Nephron progenitor cell (in vitro differentiated cells): ENCODE results near the gene FAM20A.
A peak's percentile ranks its signal among the peaks of the same experiment; 100 is the strongest.
"Not testable (repeated sequence)": the region's sequence is repeated elsewhere in the genome, so short reads cannot be mapped to it uniquely, and the experiment has no call there.

Experiments used
- DNase-seq: peaks from one replicate; pipeline ENCODE4 v3.0.0; 2021
- H3K27ac Mint-ChIP-seq: 2 replicates; pipeline ENCODE4 v1.8.0; 2021; ENCODE audit warnings: mild to moderate bottlenecking, moderate library complexity, mixed read lengths
- H3K27me3 Mint-ChIP-seq: 2 replicates; pipeline ENCODE4 v1.8.0; 2021; ENCODE audit warnings: mild to moderate bottlenecking, low read depth, mixed read lengths; ENCODE audit not compliant: poor library complexity
- H3K36me3 Mint-ChIP-seq: 2 replicates; pipeline ENCODE4 v1.8.0; 2021; ENCODE audit warnings: low read depth, mixed read lengths
- H3K4me1 Mint-ChIP-seq: 2 replicates; pipeline ENCODE4 v1.8.0; 2021; ENCODE audit warnings: mixed read lengths
- H3K4me3 Mint-ChIP-seq: 2 replicates; pipeline ENCODE4 v1.8.0; 2021; ENCODE audit warnings: mild to moderate bottlenecking, moderate library complexity, mixed read lengths
- H3K9me3 Mint-ChIP-seq: 2 replicates; pipeline ENCODE4 v1.8.0; 2021; ENCODE audit warnings: mild to moderate bottlenecking, moderate library complexity, mixed read lengths
- TF ChIP-seq, protein P1 (sequence below): fragments of 200-600 bp; sonication (generic); IDR thresholded peaks from 2 replicates; pipeline ENCODE4 v1.5.0; 2021; ENCODE audit warnings: antibody characterized with exemption

Gene FAM20A

DNA sequence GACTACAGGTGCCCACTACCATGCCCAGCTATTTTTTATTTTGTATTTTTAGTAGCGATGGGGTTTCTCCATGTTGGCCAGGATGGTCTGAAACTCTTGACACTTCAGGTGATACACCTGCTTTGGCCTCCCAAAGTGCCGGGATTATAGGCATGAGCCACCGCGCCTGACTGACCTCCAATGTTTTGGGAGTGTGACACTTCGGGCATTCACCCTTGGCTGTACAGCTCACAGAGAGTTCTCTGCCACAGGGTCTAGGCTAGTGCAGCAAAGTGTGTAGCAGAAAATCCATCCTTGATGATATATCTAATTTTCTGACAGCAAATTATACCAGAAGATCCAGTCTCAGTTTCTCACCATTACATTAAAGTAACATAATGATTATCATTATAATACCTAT lies 14.1 kb downstream of the FAM20A start:
- Mint-ChIP-seq H3K9me3 (peaks cover 20% of the 10 kb centered on the region), H3K4me3 (no peak overlapping the region), H3K27ac (no peak overlapping the region), H3K27me3 (peaks cover 8% of the 10 kb centered on the region), H3K36me3 (no peaks in the 10 kb centered on the region), H3K4me1 (peaks cover 9% of the 10 kb centered on the region)
- TF ChIP-seq, protein P1, sequence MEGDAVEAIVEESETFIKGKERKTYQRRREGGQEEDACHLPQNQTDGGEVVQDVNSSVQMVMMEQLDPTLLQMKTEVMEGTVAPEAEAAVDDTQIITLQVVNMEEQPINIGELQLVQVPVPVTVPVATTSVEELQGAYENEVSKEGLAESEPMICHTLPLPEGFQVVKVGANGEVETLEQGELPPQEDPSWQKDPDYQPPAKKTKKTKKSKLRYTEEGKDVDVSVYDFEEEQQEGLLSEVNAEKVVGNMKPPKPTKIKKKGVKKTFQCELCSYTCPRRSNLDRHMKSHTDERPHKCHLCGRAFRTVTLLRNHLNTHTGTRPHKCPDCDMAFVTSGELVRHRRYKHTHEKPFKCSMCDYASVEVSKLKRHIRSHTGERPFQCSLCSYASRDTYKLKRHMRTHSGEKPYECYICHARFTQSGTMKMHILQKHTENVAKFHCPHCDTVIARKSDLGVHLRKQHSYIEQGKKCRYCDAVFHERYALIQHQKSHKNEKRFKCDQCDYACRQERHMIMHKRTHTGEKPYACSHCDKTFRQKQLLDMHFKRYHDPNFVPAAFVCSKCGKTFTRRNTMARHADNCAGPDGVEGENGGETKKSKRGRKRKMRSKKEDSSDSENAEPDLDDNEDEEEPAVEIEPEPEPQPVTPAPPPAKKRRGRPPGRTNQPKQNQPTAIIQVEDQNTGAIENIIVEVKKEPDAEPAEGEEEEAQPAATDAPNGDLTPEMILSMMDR = no peak
- no peak for DNase-seq

DNA sequence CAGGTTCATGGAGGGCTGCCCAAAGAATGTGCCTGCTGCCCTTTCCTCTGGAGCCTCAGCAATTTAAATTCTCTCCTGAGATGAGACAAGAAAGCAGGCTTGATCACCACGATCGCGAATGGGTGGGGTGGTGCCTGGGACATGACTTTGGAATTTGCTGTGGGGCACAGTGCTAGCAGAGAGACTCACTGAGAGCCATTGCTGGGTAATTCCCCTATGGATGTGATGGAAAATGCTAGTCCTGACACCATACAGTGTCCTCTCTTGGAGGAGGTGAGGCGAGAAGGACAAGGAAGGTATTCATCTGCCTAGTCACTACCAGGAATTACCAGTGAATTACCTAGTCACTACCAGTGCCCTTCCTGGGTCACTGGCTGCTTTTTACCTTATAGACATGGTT lies 15.5 kb downstream of the FAM20A start:
- DNase-seq = no peak
- Mint-ChIP-seq H3K9me3 (peaks cover 20% of the 10 kb centered on the region), H3K27ac (no peak overlapping the region), H3K4me1 (peaks cover 6% of the 10 kb centered on the region), H3K4me3 (no peak overlapping the region), H3K36me3 (no peaks in the 10 kb centered on the region), H3K27me3 (peaks cover 3% of the 10 kb centered on the region)
- TF ChIP-seq, protein P1 = no peak

GRCh38 chr17:68584581-68585303 lies 16.4 kb downstream of the FAM20A start:
- TF ChIP-seq, protein P1 = no peak
- H3K36me3 Mint-ChIP-seq = no peaks in the 10 kb centered on the region
- DNase-seq = peak; percentile 6
- peaks cover 20% of the 10 kb centered on the region for H3K9me3 Mint-ChIP-seq
- H3K4me1 Mint-ChIP-seq = peaks cover 15% of the 10 kb centered on the region
- no peak overlapping the region for H3K27ac Mint-ChIP-seq
- H3K27me3 Mint-ChIP-seq = peaks cover 10% of the 10 kb centered on the region
- no peak overlapping the region for H3K4me3 Mint-ChIP-seq

DNA sequence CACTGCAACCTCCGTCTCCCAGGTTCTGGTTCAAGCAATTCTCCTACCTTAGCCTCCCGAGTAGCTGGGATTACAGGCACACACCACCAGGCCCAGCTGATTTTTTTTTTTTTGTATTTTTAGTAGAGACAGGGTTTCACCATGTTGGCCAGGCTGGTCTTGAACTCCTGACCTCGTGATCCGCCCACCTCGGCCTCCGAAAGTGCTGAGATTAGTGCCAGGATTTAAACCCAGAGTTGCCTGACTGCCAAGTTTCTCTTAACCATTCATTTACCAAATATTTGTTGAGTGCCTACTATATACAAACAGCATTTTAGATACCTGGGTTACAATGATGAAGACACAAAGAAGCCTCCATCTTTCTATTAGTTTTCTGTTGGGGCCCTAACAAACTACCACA lies 18.3 kb downstream of the FAM20A start:
- H3K4me1 Mint-ChIP-seq = peaks cover 19% of the 10 kb centered on the region
- peaks cover 11% of the 10 kb centered on the region for H3K9me3 Mint-ChIP-seq
- H3K4me3 Mint-ChIP-seq, H3K27ac Mint-ChIP-seq, DNase-seq, H3K36me3 Mint-ChIP-seq: not testable (repeated sequence)
- H3K27me3 Mint-ChIP-seq = peaks cover 15% of the 10 kb centered on the region

- TF ChIP-seq, protein P1 = no peak
- peaks cover 15% of the 10 kb centered on the region for H3K27me3 Mint-ChIP-seq
- peaks cover 3% of the 10 kb centered on the region for H3K9me3 Mint-ChIP-seq
- DNase-seq = no peak
- H3K27ac Mint-ChIP-seq = no peak overlapping the region
- no peaks in the 10 kb centered on the region for H3K36me3 Mint-ChIP-seq
- H3K4me3 Mint-ChIP-seq = no peak overlapping the region
- H3K4me1 Mint-ChIP-seq = peaks cover 19% of the 10 kb centered on the region
Measured at GRCh38 chr17:68581863-68582645, 19.1 kb downstream of the FAM20A start.

DNA sequence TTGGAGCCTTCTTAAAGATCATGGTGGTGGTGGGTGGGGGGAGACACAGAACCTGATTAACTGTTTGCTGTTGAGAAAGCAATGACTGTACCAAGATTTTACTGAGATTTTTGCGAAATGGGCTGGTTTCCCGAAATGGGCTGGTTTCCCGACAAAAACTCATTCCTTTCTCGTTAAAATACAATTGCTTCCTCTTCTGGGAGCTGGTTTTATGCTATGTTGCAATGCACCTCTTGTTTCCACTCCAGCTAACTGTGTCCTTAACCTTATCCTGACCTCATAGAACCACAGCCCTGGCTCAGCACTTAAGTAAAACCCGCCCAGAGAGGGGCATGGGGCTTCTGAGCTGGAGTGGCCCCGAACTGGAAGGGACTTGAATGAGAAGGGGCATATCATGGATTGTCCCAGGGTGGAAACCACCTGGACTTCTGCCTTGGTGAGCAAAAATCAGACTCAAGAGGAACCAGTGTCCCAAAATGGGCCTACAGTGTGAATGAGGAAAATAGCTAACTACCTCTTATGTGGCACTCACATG lies 20.9 kb downstream of the FAM20A start:
- no peaks in the 10 kb centered on the region for H3K36me3 Mint-ChIP-seq
- H3K27ac Mint-ChIP-seq = no peak overlapping the region
- peaks cover 19% of the 10 kb centered on the region for H3K4me1 Mint-ChIP-seq
- H3K4me3 Mint-ChIP-seq = no peak overlapping the region
- H3K27me3 Mint-ChIP-seq = peaks cover 12% of the 10 kb centered on the region
- TF ChIP-seq, protein P1 = no peak
- no peak for DNase-seq
- H3K9me3 Mint-ChIP-seq = no peaks in the 10 kb centered on the region
